OCI-M2 (cell line): ENCODE measurements around the gene SLC25A11.
"Not testable (repeated sequence)": the region's sequence is repeated elsewhere in the genome, so short reads cannot be mapped to it uniquely, and the experiment has no call there.

ENCODE experiments used
- DNase-seq: peaks from one replicate; lab custom pipeline; 2025; ENCODE audit not compliant: unreplicated experiment; lab: John Stamatoyannopoulos, UW

The SLC25A11 gene

GRCh38 chr17:4945176-4945943 is 5.5 kb upstream of the SLC25A11 start:
- no peak for DNase-seq

DNA sequence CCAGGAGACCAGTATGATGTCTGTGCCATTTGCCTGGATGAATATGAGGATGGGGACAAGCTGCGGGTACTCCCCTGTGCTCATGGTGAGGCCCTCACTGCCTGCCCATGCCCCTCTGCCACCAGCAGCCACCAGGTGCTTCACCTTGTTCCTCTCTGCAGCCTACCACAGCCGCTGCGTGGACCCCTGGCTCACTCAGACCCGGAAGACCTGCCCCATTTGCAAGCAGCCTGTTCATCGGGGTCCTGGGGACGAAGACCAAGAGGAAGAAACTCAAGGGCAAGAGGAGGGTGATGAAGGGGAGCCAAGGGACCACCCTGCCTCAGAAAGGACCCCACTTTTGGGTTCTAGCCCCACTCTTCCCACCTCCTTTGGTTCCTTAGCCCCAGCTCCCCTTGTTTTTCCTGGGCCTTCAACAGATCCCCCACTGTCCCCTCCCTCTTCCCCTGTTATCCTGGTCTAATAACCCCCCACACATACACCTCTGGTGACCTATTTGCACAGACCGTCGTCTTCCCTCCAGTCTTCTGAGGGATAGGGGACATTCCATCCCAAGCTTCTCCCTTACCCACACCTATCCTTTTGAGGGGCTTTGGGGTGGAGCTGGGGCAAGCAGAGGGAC is 4.8 kb upstream of the SLC25A11 start:
- DNase-seq: no peak

DNA sequence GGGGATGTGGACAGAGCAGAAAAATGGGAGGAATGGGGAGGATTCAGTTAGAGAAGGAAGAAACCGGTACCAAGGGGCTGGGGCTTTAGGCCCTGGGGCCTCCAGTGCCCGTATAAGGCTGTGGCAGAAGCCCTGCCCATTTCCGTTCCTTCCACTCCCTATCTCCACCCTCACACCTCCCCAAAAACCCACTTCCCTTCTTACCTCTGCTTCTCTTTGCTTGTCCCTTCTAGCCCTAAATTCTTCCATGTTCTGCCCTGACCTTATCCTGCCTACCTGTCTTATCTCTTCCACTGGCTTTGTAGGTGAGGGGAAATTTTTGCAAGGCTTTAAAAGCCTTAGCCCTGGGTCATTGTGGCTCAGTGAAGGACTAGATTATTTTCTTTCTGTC is 4.3 kb upstream of the SLC25A11 start:
- DNase-seq: no peak

DNA sequence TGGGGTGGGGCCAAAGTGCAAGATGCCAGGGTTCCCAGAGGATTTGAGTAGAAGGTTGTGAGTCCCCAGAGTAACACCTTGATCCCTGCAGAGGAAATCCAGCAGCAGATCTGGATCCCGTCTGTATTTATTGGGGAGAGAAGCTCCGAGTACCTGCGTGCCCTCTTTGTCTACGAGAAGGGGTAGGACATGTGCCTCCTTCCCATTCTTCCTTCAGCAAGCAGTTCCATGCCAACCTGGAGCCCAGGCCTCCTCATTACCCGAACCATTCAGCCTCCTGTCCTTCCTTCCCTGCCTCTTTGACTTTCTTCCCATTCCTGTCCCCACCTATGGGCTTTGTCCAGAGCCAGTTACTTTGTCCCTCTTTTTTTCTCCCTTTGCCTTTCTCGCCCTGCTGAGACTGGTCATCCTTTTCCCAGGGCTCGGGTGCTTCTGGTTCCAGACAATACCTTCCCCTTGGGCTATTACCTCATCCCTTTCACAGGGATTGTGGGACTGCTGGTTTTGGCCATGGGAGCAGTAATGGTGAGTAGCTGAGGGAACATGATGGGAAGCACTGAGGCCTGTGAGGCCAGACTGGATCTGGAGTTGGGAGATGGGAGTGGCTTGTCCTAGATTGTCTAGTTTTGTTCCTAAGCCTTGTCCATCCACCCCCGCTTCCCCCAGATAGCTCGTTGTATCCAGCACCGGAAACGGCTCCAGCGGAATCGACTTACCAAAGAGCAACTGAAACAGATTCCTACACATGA is 3.1 kb upstream of the SLC25A11 start:
- DNase-seq: no peak

DNA sequence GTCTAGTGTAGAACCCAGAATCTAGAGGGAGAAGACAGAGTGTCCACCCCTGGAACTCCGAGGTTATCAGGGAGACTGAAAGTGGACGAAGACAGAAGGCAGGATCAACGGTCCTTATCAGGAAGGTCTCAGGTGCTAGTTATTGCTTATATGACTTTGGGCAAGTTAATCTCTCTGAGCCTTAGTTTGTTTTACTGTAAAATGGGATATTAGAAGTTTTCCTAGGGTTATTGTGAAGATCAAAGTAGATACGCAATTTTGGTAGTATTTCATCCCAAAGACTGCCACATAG is 1.4 kb upstream of the SLC25A11 start:
- no peak for DNase-seq

DNA sequence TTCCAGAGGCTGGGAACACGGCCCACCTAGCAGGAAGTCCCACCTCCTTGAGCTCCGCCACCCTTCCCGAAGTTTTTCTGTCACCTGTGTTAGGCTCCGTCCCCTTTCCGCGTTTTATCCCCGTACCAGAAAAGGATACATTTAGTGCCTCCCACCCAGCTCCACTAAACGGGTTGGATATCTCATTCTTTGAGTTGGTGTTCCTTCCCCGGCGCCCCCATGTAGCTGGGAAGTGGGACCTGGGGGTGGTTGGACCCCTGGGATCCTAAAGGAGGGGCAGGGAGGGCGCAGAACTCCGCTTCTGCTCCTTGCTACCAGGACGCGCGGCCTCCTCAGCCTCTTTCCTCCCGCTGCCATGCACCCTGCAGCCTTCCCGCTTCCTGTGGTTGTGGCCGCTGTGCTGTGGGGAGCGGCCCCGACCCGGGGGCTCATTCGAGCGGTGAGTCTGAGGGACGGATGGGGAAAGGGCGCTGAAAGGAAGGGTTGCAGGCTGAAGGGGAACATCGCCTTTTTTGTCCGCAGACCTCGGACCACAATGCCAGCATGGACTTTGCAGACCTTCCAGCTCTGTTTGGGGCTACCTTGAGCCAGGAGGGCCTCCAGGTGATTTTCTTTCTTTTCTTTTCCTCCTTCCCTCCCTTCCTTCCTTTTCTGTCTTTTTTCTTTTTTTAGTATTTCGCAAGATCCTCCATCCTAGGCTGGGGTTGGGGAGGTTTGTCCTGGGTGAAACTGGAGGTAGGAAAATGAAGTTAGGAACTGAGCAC is 891 bp upstream of the SLC25A11 start:
- no peak for DNase-seq

GRCh38 chr17:4939546-4939795 is 375 bp downstream of the SLC25A11 start:
- no peak for DNase-seq

DNA sequence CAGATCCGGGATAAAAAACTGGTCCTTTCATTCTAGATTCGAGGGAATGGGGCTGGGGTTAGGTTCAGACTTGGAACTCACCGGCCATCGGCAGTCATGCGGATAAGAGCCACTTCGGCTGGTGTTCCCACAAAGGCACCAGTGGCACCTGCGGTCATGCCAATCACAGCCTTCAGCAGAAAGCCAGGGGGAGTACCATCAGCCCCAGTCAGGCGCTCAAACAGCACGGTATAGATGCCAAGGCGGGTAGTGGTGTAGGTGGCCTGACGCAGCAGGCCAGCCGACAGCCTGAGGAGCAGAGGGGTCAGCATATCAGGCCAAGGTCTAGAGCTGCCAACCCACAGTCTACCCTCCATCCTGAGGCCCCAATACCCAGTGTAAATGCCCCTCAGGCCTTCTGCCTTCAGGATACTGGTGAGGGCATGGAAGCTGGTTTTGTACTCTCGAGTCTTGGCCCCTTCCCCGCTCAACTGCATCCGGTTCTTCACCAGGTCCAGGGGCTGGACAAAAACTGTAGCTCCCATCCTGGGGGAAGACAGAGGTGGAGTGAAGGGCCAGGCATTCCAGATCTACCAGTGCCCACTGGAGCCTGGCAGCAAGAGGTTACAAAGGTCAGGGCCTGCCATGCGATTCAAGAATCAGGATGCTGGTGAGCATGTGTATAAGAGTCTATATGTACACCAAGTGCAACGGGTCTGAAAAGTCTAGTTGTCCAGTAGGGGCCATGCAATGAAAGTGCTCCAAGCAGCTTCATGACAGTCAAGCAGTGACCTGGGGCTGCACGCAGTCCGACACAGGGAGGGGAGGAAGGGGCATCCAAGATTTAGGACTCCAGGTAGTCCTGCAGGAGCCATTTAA is 929 bp downstream of the SLC25A11 start:
- DNase-seq: no peak

DNA sequence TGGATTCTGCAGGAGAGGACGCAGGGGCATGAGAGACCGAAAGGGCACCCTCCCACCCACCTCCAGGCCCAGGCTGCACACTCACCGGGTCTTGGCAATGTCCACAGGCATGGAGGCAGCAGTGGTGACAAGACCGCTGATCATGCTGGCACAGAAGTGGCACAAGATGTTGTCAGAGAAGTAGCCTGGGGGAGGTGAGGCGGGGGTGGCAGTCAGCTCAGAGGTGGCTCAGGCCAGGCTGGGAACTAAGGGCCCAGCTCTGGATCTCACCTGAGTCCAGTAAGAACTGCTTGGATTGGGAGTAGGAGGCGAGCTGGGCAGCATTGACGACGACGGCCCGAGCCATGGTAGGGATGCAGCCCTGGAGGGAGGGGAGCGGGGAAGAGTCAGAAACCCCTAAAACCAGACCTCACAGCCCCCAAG is 1.8 kb downstream of the SLC25A11 start:
- no peak for DNase-seq

DNA sequence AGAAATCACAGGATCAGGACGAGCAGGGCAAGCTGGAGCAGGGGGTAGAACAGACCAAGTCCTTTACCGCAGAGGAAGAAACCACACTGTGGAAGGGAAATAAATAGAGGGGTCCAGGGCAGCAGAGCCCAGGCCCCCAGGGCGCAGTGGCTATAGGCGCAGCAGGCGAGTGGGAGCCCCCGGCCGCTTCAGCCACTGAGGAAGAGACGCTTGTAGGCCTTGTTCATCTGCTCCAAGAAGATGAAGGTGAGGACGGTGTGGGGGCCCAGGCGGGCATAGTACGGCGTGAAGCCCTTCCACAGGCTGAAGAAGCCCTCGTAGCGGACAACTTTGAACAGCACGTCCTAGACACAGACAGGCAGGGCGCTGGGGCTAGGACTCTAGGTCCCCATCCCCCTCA is 2.3 kb downstream of the SLC25A11 start:
- DNase-seq: no peak

- DNase-seq: no peak
Measured at GRCh38 chr17:4936436-4936835, 3.4 kb downstream of the SLC25A11 start.

DNA sequence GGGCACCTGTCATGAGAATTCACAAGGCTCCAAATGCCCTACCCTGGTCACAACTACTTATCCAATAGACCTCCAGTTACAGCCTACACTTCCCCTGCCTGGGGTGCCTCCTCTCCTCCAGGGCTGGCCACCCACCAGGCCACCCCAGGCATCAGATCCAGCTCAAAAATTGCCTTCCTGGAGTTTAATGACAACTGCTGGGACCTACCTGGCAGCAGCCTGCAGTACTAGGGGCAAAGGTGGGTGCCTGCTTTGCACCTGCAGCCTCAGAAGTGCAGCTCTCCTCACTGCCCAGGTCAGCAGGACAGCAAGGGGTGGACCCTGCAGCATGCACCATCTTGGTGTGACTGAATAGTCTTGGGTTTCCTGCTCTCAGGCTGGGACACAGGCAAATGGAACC is 4.2 kb downstream of the SLC25A11 start:
- DNase-seq: no peak

DNA sequence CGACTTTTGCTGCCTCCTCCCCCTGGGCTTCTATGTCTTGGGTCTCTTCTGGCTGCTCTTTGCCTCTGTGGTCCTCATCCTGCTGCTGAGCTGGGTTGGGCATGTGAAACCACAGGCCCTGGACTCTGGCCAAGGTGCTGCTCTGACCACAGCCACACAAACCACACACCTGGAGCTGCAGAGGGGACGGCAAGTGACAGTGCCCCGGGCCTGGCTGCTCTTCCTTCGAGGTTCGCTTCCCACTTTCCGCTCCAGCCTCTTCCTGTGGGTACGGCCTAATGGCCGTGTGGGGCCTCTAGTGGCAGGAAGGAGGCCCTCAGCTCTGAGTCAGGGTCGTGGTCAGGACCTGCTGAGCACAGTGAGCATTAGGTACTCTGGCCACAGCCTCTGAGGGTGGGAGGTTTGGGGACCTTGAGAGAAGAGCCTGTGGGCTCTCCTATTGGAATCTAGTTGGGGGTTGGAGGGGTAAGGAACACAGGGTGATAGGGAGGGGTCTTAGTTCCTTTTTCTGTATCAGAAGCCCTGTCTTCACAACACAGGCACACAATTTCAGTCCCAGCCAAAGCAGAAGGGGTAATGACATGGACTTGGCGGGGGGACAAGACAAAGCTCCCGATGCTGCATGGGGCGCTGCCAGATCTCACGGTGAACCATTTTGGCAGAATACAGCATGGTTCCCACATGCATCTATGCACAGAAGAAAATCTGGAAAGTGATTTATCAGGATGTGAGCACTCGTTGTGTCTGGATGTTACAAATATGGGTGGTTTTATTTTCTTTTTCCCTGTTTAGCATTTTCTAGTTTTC is 5.5 kb downstream of the SLC25A11 start:
- DNase-seq: no peak

DNA sequence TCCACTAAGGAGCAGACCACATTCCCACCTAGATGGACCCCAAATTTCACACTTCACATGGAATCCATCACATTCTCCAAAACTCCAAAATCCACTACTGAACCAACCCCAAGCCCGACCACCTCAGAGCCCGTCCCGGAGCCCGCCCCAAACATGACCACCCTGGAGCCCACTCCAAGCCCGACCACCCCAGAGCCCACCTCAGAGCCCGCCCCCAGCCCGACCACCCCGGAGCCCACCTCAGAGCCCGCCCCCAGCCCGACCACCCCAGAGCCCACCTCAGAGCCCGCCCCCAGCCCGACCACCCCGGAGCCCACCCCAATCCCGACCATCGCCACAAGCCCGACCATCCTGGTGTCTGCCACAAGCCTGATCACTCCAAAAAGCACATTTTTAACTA is 6.2 kb downstream of the SLC25A11 start:
- no peak for DNase-seq

DNA sequence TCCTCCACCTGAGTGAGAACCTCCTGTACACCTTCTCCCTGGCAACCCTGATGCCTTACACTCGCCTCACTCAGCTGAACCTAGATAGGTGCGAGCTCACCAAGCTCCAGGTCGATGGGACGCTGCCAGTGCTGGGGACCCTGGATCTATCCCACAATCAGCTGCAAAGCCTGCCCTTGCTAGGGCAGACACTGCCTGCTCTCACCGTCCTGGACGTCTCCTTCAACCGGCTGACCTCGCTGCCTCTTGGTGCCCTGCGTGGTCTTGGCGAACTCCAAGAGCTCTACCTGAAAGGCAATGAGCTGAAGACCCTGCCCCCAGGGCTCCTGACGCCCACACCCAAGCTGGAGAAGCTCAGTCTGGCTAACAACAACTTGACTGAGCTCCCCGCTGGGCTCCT is 7.1 kb downstream of the SLC25A11 start:
- DNase-seq: no peak

DNA sequence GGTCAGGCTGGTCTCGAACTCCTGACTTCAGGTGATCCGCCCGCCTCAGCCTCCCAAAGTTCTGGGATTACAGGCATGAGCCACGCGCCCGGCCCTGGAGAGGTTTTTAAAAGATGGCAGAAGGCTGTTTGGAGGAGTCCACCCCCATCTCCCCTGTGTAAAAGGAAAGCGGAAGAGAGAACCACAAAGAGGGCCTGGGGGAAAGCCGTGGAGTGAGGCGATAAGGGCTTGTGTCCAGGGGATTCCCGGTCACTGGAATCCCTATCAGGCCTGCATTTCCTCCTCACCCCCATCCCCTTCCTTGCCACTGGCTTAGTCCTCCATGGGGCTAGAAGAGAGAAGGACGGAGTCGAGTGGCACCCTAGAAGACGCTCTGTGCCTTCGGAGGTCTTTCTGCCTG is 7.9 kb downstream of the SLC25A11 start, which contains the start of gene GP1BA:
Gene GP1BA, plus strand, starts transcription at position 315 of the 400 bp plus-strand sequence. CDS start 328 bp downstream, outside the sequence.
- DNase-seq: no peak

DNA sequence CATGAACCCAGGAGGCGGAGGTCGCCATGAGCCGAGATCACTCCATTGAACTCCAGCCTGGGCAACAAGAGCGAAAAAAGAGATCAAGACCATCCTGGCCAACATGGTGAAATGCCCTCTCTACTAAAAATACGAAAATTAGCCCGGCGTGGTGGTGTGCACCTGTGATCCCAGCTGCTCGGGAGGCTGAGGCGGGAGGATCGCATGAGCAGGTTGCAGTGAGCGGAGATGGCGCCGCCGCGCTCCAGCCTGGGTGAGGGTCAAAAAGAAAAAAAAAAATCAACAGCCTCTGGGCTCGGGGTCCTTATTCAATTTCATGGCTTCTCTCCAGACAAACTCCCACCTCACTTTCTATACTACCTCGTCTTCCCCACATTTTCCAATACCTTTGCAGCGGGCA is 11.0 kb downstream of the SLC25A11 start:
- no peak for DNase-seq

DNA sequence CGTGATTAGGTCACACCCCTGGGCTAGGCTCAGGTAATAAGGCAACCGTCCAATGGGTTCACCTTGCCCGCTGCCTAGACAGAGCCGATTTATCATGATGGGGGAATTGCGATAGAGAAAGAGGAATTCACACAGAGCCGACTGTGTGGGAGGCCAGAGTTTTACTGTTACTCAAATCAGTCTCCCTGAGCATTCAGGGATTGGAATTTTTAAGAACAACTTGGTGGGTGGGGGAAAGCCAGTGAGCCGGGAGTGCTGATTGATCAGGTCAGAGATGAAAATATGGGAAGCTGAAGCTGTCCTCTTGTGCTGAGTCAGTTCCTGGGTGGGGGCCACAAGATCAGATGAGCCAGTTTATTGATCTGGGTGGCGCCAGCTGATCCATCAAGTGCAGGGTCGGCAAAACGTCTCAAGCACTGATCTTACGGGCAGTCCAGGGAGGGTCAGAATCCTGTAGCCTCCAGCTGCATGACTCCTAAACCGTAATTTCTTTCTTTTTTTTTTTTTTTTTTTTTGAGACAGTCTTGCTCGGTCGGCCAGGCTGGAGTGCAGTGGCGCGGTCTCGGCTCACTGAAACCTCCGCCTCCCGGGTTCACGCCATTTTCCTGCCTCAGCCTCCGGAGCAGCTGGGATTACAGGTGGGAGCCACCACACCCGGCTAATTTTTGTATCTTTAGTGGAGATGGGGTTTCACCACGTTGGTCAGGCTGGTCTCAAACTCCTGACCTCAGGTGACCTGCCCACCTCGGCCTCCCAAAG is 13.1 kb downstream of the SLC25A11 start:
- DNase-seq: not testable (repeated sequence)

- no peak for DNase-seq
Measured at GRCh38 chr17:4921320-4921719, 18.5 kb downstream of the SLC25A11 start.
